AG09309 (cell line): ENCODE measurements around the gene BTBD1.

ENCODE experiments used
- DNase-seq: peaks from one replicate; pipeline ENCODE4 v3.0.0-alpha.2; 2010; ENCODE audit warnings: low read depth
- H3K4me3 ChIP-seq: 2 replicates; pipeline ENCODE4 v1.5.1; 2011; ENCODE audit warnings: mild to moderate bottlenecking, low read depth, low read length, moderate library complexity; ENCODE audit not compliant: control insufficient read depth
- TF ChIP-seq, protein P1 (sequence below): IDR thresholded peaks from 2 replicates; pipeline ENCODE4 v1.5.1; 2011; ENCODE audit warnings: mild to moderate bottlenecking, low read depth, low read length, inconsistent platforms; ENCODE audit not compliant: insufficient read depth, control insufficient read depth; ENCODE audit errors: missing control alignments

The BTBD1 gene

DNA sequence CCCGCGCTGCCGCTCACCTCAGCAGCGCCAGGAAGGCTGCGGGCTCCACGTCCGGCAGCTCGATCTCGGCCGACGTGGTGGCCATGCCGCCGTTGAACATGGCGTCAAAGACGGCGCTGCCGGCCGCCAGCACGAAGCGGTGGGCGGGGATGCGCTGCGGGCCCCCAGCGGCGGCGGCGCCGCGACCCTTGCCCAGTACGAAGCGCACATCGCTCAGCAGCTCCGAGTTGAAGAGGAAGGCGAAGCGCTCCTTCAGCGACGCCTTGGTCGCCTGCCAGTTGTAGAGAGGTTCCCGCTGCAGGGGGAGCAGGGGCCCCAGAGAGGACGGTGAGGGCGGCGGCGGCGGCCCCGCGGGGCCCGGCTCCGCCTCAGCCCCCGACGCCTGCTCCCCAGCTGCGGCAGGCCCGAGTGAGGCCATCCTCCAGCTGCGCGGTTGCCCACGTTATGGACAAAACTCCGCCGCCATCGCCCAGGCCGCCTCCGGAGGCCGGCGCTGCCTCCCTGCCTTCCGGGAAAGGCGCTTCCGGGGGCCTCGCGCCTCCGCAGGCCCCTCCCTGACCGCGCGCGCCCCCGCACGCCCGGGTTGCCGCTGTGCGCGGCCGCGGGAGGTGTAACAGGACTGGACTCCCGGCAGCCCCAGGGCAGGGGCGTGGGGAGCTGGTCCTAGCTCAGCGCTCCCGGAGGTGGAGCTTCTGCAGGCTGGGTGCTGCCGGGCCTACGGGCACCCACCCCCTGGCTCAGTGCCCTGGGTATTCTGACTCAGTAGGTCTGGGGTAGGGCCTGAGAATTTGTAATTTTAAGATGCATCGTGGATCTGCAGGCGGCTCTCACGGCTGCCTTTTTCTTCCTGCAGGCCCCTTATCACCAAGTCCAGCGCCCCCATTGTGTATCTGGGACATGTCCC is at the start of gene BTBD1:
Gene BTBD1, minus strand, starts transcription at position 519 of the 904 bp plus-strand sequence. Its CDS starts 101 bp downstream, at position 418.
- TF ChIP-seq, protein P1, sequence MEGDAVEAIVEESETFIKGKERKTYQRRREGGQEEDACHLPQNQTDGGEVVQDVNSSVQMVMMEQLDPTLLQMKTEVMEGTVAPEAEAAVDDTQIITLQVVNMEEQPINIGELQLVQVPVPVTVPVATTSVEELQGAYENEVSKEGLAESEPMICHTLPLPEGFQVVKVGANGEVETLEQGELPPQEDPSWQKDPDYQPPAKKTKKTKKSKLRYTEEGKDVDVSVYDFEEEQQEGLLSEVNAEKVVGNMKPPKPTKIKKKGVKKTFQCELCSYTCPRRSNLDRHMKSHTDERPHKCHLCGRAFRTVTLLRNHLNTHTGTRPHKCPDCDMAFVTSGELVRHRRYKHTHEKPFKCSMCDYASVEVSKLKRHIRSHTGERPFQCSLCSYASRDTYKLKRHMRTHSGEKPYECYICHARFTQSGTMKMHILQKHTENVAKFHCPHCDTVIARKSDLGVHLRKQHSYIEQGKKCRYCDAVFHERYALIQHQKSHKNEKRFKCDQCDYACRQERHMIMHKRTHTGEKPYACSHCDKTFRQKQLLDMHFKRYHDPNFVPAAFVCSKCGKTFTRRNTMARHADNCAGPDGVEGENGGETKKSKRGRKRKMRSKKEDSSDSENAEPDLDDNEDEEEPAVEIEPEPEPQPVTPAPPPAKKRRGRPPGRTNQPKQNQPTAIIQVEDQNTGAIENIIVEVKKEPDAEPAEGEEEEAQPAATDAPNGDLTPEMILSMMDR = no peak
- peak within 1 kb of the TSS; percentile 67 for H3K4me3 ChIP-seq

DNA sequence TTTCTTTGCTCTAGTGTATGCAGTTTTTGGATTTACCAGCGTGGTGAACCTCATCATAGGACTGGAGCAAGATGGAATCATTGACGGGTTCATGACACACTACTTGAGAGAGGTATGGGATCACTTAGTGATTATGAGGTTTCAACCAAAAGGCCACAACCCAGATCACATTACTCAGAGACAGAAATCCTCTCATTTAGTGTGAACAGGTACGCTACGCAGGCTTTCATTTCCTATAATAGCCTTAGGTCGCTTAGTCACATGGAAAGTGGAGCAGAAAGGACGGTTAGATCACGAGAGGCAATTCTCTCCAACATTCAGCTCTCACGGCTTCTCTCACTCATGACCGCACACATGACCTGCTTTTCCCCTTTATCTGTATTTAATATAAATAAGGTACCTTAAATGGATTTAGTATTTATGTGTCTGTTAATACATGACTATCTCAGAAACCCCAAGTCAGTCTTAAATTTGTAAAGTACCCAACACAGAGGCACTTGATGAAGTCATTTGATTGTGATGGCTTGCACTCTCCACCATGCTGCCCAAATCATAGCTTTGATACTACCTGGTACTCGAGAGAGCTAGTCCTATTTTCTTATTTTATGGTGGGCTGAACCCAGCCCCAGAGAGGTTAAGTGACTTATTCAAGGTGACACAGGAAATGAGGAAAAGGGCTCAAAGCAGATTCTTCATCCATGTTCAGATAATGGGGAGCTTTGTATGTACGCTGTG is 48.9 kb upstream of the BTBD1 start:
- TF ChIP-seq, protein P1 = no peak
- no peak overlapping the region for H3K4me3 ChIP-seq
- DNase-seq = no peak

More for the DNA sequence above, at the start of gene BTBD1:
- peak; percentile 89 for DNase-seq

DNA sequence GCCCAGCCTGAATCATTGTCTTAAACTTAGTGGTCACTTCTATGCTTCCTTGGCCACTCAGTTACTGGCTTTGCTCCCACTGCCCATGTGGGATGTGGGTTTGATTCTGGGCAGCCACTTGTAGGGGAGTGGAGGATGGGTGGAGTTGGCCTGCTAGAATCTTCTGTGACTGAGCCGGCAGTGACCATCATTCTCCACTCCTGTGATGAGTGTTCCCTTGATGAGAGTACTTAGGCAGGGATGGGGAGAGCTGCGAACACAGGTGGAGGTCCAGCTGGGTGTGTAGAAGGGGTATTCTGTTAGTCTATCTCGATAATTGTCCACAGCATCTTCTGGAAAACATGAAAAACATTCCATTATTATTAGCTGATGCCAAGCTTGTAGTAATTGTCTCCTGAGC is 48.4 kb upstream of the BTBD1 start:
- no peak for DNase-seq
- no peak overlapping the region for H3K4me3 ChIP-seq
- TF ChIP-seq, protein P1 = no peak

DNA sequence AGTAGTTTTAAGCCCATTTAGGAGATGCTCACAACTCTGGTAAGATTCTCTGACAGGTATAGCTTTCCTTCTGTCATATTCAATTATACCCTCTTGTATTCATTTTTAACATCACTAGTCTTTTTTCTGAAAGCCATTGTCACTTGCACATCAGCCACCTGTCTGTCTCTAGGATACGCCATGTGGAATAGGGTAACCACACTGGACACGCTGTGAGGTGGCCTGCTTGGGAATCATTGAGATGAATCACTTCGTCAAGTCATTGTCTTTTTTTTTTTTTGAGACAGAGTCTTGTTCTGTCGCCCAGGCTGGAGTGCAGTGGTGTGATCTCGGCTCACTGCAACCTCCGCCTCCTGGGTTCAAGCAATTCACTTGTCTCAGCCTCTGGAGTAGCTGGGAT is 47.8 kb upstream of the BTBD1 start:
- TF ChIP-seq, protein P1 = no peak
- no peak for DNase-seq
- no peak overlapping the region for H3K4me3 ChIP-seq

DNA sequence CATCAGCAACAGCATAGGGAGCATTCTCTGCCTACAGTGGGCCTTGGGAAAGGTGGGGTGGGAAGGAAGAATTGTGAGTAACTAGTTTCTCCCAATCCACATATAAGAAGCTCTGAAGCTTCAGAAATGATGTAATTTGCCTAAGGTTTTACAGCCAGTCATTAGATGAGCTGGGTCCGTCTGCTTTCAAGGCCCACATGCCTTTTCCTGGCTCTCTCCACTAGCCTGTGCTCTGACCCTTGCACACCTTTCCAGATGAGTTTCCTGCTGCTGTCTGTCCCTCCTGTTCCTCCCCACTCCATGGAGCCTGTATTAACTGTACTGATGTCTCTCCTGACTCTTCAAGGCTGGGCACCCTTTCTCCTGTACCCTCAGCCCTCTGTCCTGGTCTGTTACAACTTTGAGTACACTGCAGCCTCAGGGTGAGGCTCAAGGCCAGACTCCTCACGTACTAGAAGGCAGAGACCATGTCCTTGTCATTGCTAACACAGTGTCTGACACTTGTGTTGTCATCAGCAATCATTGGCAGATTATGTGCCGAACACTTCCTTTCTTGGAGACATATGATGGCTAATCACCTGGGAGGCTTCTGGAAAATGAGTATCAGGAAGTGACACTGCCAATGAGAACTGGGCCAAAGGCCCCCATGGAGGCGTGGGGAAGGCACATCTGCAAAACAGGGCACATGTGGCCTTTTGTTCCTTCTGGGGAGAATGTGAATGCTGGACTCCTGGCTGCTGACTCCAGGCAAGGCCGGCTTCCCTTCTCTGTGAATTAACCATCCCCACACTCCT is 47.0 kb upstream of the BTBD1 start:
- H3K4me3 ChIP-seq = no peak overlapping the region
- TF ChIP-seq, protein P1 = no peak
- no peak for DNase-seq

DNA sequence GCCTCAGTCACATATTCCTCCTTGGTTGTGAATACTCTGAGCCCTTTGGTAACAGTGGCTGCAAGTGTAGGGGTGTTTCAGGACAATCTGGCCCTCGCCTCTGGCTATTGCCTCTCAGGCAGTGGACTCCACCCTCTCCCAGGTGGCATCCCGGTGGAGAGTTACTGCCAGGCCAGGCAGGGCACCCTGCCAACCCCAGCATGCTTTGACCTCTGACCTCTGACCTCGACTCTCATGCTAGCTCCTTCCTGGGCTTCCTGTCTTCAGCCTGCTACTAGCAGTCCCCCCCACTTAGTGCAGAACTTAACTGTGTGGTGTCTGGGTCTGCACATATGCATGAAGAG is 45.9 kb upstream of the BTBD1 start:
- TF ChIP-seq, protein P1 = no peak
- no peak for DNase-seq
- H3K4me3 ChIP-seq = no peak overlapping the region
